Central memory CD8-positive, alpha-beta T cell (primary cell): Measurements from ENCODE around the gene COPS7A.
"Not testable (repeated sequence)": the region's sequence is repeated elsewhere in the genome, so short reads cannot be mapped to it uniquely, and the experiment has no call there.

ENCODE experiments used
- ATAC-seq: fragments of 150-1000 bp; cut with Tn5 transposase; replicated peaks from 2 replicates; pipeline ENCODE4 v1.10.0; 2022; ENCODE audit warnings: mild to moderate bottlenecking, moderate FRiP score, moderate number of reproducible peaks; ENCODE audit not compliant: poor library complexity, severe bottlenecking; ENCODE audit errors: extremely low read depth
- DNase-seq, 2 donors: peaks; one replicate each; pipeline ENCODE4 v3.0.0; 2021; ENCODE audit warnings: low spot score in 2 of 2
- H3K27ac Mint-ChIP-seq: one replicate; pipeline ENCODE4 v1.8.0; 2022; ENCODE audit warnings: low read depth, mild to moderate bottlenecking, moderate library complexity, mixed read lengths
- H3K27me3 Mint-ChIP-seq: one replicate; pipeline ENCODE4 v1.8.0; 2022; ENCODE audit warnings: mixed read lengths
- H3K36me3 Mint-ChIP-seq: one replicate; pipeline ENCODE4 v1.8.0; 2022; ENCODE audit warnings: mild to moderate bottlenecking, moderate library complexity, mixed read lengths; ENCODE audit not compliant: insufficient read depth
- H3K4me1 Mint-ChIP-seq: one replicate; pipeline ENCODE4 v1.8.0; 2022; ENCODE audit warnings: mixed read lengths
- H3K4me3 Mint-ChIP-seq: one replicate; pipeline ENCODE4 v1.8.0; 2022; ENCODE audit warnings: mild to moderate bottlenecking, moderate library complexity, mixed read lengths
- H3K9me3 Mint-ChIP-seq: one replicate; pipeline ENCODE4 v1.8.0; 2022; ENCODE audit warnings: mixed read lengths

The COPS7A gene

DNA sequence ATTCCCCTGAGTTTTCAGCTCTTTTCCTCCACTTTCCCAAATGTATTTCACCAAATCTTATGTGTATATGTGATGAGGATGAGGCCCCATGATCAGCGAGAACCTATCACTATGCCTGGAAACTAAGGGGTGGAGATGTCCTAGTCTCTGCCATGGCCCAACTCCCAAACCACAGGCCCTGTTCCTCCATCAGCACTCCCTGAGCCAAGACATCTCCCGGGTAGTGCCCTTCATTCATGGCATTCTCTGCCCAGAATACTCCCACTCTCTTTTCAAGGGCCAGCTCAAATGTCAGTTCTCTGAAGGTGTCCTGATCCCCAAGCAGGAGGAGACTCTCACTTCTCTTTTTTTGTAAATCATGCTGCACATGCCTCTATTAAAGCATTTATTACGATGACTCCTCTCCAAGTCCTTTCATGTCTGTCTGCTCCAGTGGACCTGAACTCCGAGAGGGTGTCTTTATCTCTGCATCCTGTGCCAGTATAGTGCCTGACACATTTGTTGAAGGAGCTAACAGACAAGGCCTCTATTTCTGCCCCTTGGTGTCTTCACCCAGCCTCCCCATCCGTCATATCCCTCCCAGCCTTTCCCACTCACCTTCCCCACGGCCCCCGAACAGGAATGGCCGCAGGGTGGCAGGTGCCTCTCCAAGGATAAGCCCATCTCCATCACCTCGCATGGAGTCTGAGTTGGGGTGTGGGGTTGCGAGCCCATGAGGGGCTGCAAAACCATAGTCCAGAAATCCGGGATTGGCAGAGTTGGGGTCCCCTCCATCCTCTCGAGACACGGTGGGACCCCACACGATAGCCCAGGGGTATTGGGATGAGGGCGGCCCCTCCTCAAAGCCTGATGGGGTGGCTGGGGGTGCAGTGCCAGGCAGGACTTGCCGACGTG, 26.9 kb upstream of the COPS7A start:
- Mint-ChIP-seq H3K27ac (no peak overlapping the region), H3K27me3 (peaks cover 34% of the 10 kb centered on the region), H3K36me3 (peaks cover 4% of the 10 kb centered on the region), H3K4me3 (no peak overlapping the region), H3K4me1 (peaks cover 13% of the 10 kb centered on the region), H3K9me3 (no peaks in the 10 kb centered on the region)
- ATAC-seq: no peak
- DNase-seq: no peak

DNA sequence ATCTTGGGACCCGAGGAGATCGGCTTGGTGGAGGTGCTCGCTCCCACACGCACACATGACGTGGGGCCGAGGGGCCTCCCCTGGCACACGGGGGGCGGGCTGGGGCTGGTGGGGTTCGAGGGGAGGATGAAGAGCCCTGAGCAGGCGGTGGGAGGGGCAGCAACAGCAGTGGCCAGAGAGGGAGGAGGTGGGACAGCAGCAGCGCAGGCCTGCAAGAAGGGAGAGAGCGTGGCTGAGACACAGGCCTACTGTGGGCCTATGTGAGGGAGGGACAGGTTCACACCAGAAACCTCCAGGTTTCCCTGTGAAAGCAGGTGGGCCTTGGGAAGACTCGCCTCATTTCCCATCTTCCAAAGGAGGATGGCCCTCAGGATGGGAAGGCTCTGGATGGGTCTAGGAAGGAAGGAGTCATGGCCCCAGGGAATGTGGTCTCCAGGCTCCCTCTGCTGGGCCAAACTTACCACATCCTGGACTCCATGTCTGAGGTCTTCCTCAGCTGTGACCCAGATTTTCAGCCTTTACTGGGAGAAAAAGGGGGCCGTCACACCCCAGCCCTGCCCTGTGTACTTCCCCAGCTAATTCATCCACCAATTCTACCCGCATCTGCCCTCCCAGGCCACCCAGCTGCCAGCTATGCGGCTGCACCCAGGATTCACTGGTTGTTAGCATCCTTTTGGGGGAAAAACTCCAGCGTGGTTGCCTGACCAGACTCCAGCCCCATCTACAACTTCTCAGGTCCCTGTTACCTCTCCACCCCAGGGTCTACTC, 26.1 kb upstream of the COPS7A start:
- Mint-ChIP-seq H3K4me1 (peaks cover 9% of the 10 kb centered on the region), H3K36me3 (peaks cover 2% of the 10 kb centered on the region), H3K27ac (no peak overlapping the region), H3K9me3 (no peaks in the 10 kb centered on the region), H3K4me3 (no peak overlapping the region), H3K27me3 (peaks cover 42% of the 10 kb centered on the region)
- peak; percentile 22 for ATAC-seq
- no peak for DNase-seq

GRCh38 chr12:6698352-6699046, 25.3 kb upstream of the COPS7A start:
- H3K27ac Mint-ChIP-seq: no peak overlapping the region
- no peak for ATAC-seq
- no peaks in the 10 kb centered on the region for H3K9me3 Mint-ChIP-seq
- H3K36me3 Mint-ChIP-seq: peaks cover 4% of the 10 kb centered on the region
- DNase-seq: no peak
- peaks cover 8% of the 10 kb centered on the region for H3K4me1 Mint-ChIP-seq
- H3K4me3 Mint-ChIP-seq: no peak overlapping the region
- peaks cover 50% of the 10 kb centered on the region for H3K27me3 Mint-ChIP-seq

GRCh38 chr12:6699259-6699988, 24.4 kb upstream of the COPS7A start:
- Mint-ChIP-seq H3K4me3 (peak overlapping the region; percentile 59), H3K27me3 (peaks cover 59% of the 10 kb centered on the region), H3K9me3 (no peaks in the 10 kb centered on the region), H3K4me1 (peaks cover 8% of the 10 kb centered on the region), H3K36me3 (peaks cover 4% of the 10 kb centered on the region), H3K27ac (no peak overlapping the region)
- ATAC-seq (no peak), DNase-seq (no peak)

DNA sequence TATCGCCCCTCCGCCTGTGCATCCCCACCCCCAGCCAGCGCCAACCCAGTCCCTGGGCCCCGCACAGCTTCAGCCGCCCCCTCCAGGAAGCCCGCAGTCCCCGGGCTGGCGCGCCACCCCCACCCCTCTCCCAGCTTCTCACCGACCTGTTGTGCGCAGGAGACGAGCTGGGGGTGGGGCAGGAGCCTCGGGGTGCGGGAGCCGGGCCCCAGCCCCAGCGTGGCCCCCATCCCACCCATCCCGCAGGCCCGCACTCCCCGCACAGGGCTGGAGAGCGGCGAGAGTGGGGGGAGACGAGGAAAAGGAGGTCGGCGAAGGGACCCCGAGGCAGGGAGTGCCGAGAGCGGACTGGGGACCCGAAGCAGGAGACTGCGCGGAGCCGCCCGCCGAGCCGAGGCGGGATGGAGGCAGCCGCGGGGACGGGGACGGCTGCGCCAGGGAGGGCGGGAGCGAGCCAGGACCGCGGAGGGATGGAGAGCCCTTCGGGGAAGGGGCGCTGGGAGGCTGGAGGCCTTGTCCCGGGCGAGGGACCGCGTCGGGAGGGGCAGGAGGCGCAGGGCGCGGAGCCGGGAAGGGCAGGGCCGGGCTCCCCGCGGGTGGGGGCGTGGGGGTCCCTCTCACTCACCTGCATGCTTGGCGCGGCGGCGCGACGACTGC, 23.7 kb upstream of the COPS7A start:
- peak; percentile 52 for ATAC-seq

DNA sequence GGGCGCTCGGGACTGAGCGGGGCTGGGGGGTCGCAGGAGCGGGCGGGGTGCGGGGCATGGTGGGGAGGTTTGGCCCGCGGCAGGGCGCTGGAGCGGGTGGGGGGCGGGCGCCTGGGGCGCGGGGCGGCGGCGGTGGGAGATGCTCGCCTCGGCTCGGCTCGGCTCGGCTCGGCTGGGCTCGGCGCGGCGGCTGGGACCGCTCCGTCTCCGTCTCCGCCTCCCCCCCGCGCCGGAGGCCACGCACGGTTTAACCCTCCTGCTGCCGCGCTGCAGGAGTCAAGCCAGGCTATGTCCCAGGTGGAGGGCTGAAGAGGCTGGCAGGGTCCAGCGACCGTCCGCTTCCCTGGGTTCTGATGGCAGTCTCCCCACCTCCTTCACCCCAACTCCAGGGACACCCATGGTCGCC, 23.2 kb upstream of the COPS7A start, which contains the start of gene PIANP:
Gene PIANP (minus strand): TSS at position 170 of the 406 bp plus-strand sequence. CDS start 2,754 bp downstream, outside the sequence.
- peak within 1 kb of the TSS; percentile 59 for H3K4me3 Mint-ChIP-seq
- ATAC-seq (peak; percentile 75), DNase-seq (no peak)
- peaks cover 4% of the 10 kb centered on the region for H3K36me3 Mint-ChIP-seq
- no peak within 1 kb of the TSS for H3K27ac Mint-ChIP-seq
- H3K27me3 Mint-ChIP-seq: peaks cover 71% of the 10 kb centered on the region
- H3K4me1 Mint-ChIP-seq: peaks cover 8% of the 10 kb centered on the region
- no peaks in the 10 kb centered on the region for H3K9me3 Mint-ChIP-seq

More for the DNA sequence above, 23.7 kb upstream of the COPS7A start:
- peaks cover 4% of the 10 kb centered on the region for H3K36me3 Mint-ChIP-seq
- H3K27ac Mint-ChIP-seq: no peak overlapping the region
- H3K4me3 Mint-ChIP-seq: peak overlapping the region; percentile 59
- H3K9me3 Mint-ChIP-seq: no peaks in the 10 kb centered on the region
- peaks cover 8% of the 10 kb centered on the region for H3K4me1 Mint-ChIP-seq
- DNase-seq: no peak
- peaks cover 66% of the 10 kb centered on the region for H3K27me3 Mint-ChIP-seq

DNA sequence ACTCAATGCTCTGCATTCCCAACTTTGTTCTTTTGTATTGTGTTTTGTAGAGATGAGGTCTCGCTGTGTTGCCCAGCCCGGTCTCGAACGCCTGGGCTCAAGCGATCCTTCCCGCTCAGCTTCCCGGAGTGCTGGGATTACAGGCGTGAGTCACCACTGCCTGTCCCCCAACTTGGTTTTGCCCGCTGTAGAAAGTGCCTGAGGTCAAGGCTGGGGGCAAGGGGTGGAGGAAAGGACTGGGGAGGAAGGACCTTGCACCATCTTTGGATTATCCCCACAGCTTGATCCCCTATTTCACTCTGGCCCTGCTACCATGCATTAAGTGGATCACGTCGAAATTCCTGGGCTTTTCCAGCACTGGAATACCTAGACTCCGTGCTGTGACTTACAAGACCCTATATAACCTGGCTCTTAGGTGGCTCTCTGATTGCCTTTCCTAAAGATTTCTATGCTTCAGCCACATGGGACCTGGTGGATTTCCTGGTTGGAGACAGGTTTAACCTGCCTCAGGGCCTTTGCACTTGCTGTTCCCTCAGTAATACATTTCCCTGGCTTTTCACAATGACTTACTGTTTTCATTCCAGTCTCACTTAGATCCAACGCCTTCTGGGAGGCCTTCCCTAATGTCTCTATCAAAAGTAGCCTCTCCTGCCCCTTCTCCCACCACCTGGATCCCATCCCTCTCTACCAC, 22.6 kb upstream of the COPS7A start:
- ATAC-seq (no peak), DNase-seq (no peak)
- Mint-ChIP-seq H3K27ac (no peak overlapping the region), H3K9me3 (no peaks in the 10 kb centered on the region), H3K27me3 (peaks cover 72% of the 10 kb centered on the region), H3K36me3 (peaks cover 4% of the 10 kb centered on the region), H3K4me3 (peak overlapping the region; percentile 47), H3K4me1 (peaks cover 8% of the 10 kb centered on the region)

GRCh38 chr12:6703631-6704030, 20.2 kb upstream of the COPS7A start:
- Mint-ChIP-seq H3K36me3 (peaks cover 4% of the 10 kb centered on the region), H3K4me1 (peaks cover 8% of the 10 kb centered on the region), H3K4me3 (no peak overlapping the region), H3K27ac (no peak overlapping the region), H3K27me3 (peaks cover 65% of the 10 kb centered on the region), H3K9me3 (no peaks in the 10 kb centered on the region)
- ATAC-seq (no peak), DNase-seq (no peak)

GRCh38 chr12:6708351-6708750, 15.5 kb upstream of the COPS7A start:
- H3K27me3 Mint-ChIP-seq: peaks cover 24% of the 10 kb centered on the region
- H3K4me3 Mint-ChIP-seq, H3K36me3 Mint-ChIP-seq, H3K9me3 Mint-ChIP-seq, DNase-seq, ATAC-seq, H3K27ac Mint-ChIP-seq, H3K4me1 Mint-ChIP-seq: not testable (repeated sequence)

- Mint-ChIP-seq H3K27ac (peak overlapping the region; percentile 61), H3K36me3 (no peaks in the 10 kb centered on the region), H3K4me1 (peaks cover 8% of the 10 kb centered on the region), H3K27me3 (peaks cover 17% of the 10 kb centered on the region), H3K4me3 (peak overlapping the region; percentile 80), H3K9me3 (no peaks in the 10 kb centered on the region)
- DNase-seq (no peak), ATAC-seq (peak; percentile 54)
Observed at GRCh38 chr12:6708960-6709394, 14.9 kb upstream of the COPS7A start.
